GM12801 (cell line): ENCODE results near the gene MAPK12.

Experiments
- TF ChIP-seq, protein P1 (sequence below): IDR thresholded peaks from one replicate; pipeline ENCODE4 v1.5.1; 2011; ENCODE audit warnings: control low read depth; ENCODE audit not compliant: insufficient read length; ENCODE audit errors: extremely low read depth

Gene MAPK12

GRCh38 chr22:50271519-50271970 is 10.1 kb upstream of the MAPK12 start:
- TF ChIP-seq, protein P1, sequence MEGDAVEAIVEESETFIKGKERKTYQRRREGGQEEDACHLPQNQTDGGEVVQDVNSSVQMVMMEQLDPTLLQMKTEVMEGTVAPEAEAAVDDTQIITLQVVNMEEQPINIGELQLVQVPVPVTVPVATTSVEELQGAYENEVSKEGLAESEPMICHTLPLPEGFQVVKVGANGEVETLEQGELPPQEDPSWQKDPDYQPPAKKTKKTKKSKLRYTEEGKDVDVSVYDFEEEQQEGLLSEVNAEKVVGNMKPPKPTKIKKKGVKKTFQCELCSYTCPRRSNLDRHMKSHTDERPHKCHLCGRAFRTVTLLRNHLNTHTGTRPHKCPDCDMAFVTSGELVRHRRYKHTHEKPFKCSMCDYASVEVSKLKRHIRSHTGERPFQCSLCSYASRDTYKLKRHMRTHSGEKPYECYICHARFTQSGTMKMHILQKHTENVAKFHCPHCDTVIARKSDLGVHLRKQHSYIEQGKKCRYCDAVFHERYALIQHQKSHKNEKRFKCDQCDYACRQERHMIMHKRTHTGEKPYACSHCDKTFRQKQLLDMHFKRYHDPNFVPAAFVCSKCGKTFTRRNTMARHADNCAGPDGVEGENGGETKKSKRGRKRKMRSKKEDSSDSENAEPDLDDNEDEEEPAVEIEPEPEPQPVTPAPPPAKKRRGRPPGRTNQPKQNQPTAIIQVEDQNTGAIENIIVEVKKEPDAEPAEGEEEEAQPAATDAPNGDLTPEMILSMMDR, result no peak

GRCh38 chr22:50270666-50271394 is 9.3 kb upstream of the MAPK12 start:
- TF ChIP-seq, protein P1, result no peak

GRCh38 chr22:50269970-50270665 is 8.6 kb upstream of the MAPK12 start, which contains the start of gene MAPK11:
Gene MAPK11 (minus strand): TSS chr22:50270380. CDS start chr22:50270292, 88 bp downstream.
- TF ChIP-seq, protein P1, result no peak

GRCh38 chr22:50269573-50269969 is 8.1 kb upstream of the MAPK12 start:
- TF ChIP-seq, protein P1, result no peak

- TF ChIP-seq, protein P1, result no peak
These were observed 7.2 kb upstream of the MAPK12 start for GRCh38 chr22:50268655-50269113.

DNA sequence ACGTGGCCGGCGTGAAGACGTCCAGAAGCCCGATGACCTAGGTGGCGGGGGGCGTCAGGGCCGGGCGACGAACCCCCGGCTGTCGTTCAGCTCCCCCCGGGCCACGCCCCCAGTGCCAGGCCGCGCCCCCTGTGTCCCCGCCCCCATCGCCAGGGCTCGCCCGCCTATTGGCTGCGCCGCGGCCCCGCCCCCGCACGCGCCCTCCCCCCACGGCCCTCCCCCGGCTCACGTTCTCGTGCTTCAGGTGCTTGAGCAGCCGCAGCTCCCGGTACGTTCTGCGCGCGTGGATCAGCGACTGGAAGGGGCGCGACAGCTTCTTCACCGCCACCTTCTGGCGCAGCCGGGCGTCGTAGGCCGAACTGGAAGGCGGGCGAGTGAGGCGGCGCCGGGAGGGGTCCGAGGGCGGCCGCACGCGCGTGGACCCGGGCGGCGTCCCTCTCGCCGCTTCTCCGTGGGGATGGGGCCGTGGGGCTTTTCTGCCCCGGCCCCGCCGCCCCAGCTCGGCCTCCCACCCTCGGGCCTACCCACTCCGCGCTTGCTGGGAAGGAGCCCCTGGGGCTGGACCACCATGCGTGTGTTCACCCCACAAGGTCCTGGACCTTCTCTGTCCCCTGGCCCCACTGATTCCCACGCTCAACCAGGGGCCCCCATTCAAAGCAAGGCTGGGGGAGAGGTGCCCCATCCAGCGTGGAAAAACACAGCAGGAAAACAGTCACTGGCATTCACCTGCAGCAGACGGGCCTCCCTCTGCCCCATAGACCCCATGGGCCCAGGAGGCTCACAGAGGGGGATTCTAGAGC is 6.3 kb upstream of the MAPK12 start:
- TF ChIP-seq, protein P1, result no peak

GRCh38 chr22:50266994-50267393 is 5.5 kb upstream of the MAPK12 start:
- TF ChIP-seq, protein P1, result no peak
